Testis (tissue), 2 donors: Measurements from ENCODE around the gene WRNIP1.

ENCODE experiments used
- CTCF ChIP-seq, 3 experiments: fragments of 450-650 bp in 2 of 3; fragments of 200-600 bp in 1 of 3; sonication (generic) in 1 of 3; IDR thresholded peaks; one replicate each; pipeline ENCODE4 v1.5.1; 2016 to 2019; ENCODE audit warnings: antibody characterized with exemption in 3 of 3, mild to moderate bottlenecking in 2 of 3, moderate library complexity in 1 of 3
- POLR2A ChIP-seq: fragments of 450-650 bp; IDR thresholded peaks from one replicate; pipeline ENCODE4 v1.6.1; 2017; ENCODE audit warnings: antibody characterized with exemption, mild to moderate bottlenecking, moderate library complexity

DNA sequence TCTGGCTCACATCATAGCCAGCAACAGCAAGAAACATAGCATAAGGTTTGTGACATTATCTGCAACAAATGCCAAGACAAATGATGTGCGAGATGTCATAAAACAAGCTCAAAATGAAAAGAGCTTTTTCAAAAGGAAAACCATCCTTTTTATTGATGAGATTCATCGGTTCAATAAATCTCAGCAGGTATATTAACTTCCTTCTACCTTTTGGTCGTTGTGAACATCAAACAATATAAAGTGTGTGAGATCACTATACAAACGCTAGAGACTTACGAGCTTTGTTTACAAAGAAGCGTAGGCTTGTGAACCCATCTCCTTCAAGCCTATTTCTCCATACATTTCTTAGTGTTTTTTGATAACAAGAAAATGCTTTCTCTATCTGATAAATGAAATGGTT is 3.5 kb downstream of the WRNIP1 start:
- TF ChIP-seq CTCF (IDR thresholded peaks at IDR 0.05) (no peak), POLR2A (no peak)
